ENCODE data around the gene CAMK1D.
A peak's percentile ranks its signal among the peaks of the same experiment; 100 is the strongest.

CAMK1D gene

DNA sequence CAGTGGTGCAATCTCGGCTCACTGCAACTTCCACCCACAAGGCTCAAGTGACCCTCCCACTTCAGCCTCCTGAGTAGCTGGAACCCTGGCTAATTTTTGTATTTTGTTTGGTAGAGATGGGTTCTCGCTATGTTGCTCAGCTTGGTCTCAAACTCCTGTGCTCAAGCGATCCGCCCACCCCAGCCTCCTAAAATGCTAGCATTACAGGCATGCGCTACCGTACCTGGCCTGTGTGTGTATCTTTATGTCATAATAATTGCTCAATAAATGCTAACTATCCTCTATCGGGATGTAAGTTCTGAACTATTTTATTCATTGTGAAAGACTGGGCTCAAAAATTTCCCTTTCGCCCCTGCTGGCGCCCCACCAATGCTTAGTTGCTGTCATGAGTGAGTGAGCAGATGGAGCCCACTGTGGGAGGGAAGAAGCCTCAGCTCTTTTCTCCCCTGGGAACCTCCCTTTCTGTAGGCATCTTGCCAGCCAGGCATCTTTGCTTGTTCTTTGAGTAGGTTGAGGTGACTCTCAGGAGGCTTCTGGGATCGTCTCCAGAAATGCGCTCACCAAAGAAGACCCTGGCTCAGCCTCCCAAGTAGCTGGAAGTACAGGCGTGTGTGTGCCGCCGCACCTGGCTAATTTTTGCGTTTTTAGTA lies 38.3 kb downstream of the CAMK1D start:
- peak overlapping the region in 10 of 11 experiments; percentile 23 to 89 (median 76); a peak in 18 of 22 replicates for H3K4me2 ChIP-seq

DNA sequence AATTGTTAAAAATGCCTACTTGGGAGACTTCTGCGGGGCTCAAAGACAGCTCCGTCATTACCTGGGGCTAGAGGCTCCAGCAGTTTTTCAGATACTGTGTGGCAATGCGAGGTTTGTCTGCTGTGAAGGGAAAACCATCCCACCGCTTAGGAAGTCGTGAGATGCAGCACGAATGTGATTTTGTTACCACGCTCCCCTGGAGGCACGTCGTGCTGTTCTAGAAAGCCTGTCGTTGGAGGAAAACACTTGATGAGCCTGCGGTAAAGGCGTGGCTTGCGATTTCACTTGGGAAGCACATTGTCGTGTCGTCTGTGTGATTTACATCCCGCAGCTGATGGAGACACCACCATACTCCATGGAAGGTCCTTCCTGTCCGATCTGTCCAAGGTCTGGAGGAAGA lies 39.3 kb downstream of the CAMK1D start:
- Histone ChIP-seq H3K9ac (0 out of 22 replicates have a peak overlapping the region, but pooled peaks of 2 of the 11 experiments have one; percentile 3 to 38), H3K4me1 (peaks cover 15 to 45% (median 38%) of the 10 kb centered on the region in 10 experiments), H3K4me2 (peak overlapping the region; percentile 69 to 89 (median 76)), H4K20me1 (peaks cover 10 to 39% (median 23%) of the 10 kb centered on the region in 11 experiments; a peak in 20 of 22 replicates), H3K27me3 (no peaks in the 10 kb centered on the region), H3K27ac (no peak overlapping the region), H3K9me3 (replicated peaks in 1 of 11) (peaks cover 12 to 23% (median 19%) of the 10 kb centered on the region in 11 experiments), H3K4me3 (no peak overlapping the region; a peak in 1 of 20 replicates), H3K36me3 (peaks cover 0 to 12% (median 0%) of the 10 kb centered on the region in 11 experiments; a peak in 2 of 22 replicates)
- no peak for TF ChIP-seq Cebpa-rat (IDR thresholded peaks at IDR 0.05)

More for the DNA sequence above, 38.3 kb downstream of the CAMK1D start:
- Histone ChIP-seq H4K20me1 (peaks cover 10 to 41% (median 23%) of the 10 kb centered on the region in 11 experiments; a peak in 20 of 22 replicates), H3K9me3 (replicated peaks in 1 of 11) (peaks cover 12 to 22% (median 19%) of the 10 kb centered on the region in 11 experiments), H3K4me1 (peaks cover 15 to 45% (median 38%) of the 10 kb centered on the region in 10 experiments), H3K4me3 (no peak overlapping the region), H3K27me3 (no peaks in the 10 kb centered on the region), H3K36me3 (peaks cover 0 to 9% (median 0%) of the 10 kb centered on the region in 11 experiments; a peak in 1 of 22 replicates), H3K9ac (no peak overlapping the region), H3K27ac (no peak overlapping the region)
- TF ChIP-seq Cebpa-rat (IDR thresholded peaks at IDR 0.05), result peak in 2 of 11 experiments; percentile 28 to 37; a peak in 1 of 22 replicates

DNA sequence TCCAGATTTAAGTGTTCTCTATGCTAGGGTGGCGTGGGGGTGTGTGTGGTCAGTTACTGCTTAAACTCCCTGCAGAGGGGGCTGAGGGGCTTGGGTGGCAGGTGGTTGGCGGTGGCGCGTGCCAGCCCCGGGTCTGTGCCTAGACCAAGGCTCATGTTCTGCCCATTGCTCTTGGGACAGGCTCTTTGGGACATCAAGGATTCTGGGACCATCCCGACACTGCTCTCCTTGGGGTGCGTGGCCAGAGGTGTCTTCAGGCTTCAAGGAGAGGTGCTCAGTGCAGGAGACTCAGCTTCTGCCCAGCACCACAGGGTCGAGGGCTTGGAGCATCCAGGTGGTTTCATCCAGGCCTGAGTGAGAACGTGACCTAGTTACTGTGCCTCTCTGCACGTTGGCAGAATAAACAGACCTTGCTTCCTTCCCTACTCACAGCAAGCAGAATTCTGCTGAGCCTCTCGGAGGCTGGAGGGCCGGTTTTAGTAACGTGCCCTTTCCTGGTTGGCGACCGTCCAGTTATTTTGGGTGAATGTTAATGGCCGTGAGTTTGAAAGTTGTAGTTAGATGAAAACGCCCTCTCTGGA lies 39.9 kb downstream of the CAMK1D start:
- Histone ChIP-seq H4K20me1 (peaks cover 10 to 39% (median 23%) of the 10 kb centered on the region in 11 experiments; a peak in 20 of 22 replicates), H3K4me3 (no peak overlapping the region; a peak in 2 of 20 replicates), H3K27ac (no peak overlapping the region), H3K36me3 (peaks cover 0 to 13% (median 0%) of the 10 kb centered on the region in 11 experiments; a peak in 2 of 22 replicates), H3K4me2 (peak overlapping the region; percentile 69 to 89 (median 76)), H3K9ac (peak overlapping the region in 3 of 11 experiments; percentile 3 to 38 (median 9); a peak in 4 of 22 replicates), H3K4me1 (peaks cover 15 to 45% (median 38%) of the 10 kb centered on the region in 10 experiments), H3K27me3 (no peaks in the 10 kb centered on the region), H3K9me3 (replicated peaks in 1 of 11) (peaks cover 11 to 26% (median 17%) of the 10 kb centered on the region in 11 experiments)
- no peak for TF ChIP-seq Cebpa-rat (IDR thresholded peaks at IDR 0.05)

DNA sequence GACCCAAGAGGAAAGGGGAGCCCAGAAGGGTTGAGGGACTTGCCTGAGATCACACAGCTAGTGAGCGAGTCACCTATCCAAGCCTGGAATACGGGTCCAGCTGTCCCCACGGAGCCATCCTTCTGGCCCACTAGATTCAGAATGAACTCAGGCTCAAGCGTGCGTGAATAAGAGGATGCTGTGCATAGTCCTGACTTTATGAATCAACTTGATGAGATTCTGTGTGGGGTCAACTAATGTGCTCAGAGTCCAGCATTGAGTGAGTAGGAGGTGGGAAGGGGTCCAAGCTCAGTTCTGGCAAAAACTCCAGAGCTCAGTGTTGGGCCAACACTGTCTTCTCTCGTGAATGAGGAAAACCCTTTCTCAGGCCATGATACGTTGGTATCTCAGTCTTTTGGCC lies 41.4 kb downstream of the CAMK1D start:
- Histone ChIP-seq H3K27me3 (no peaks in the 10 kb centered on the region), H3K4me3 (no peak overlapping the region), H3K9ac (no peak overlapping the region), H3K4me2 (peak overlapping the region in 8 of 11 experiments; percentile 37 to 89 (median 80); a peak in 11 of 22 replicates), H4K20me1 (peaks cover 10 to 39% (median 23%) of the 10 kb centered on the region in 11 experiments; a peak in 20 of 22 replicates), H3K27ac (no peak overlapping the region), H3K36me3 (peaks cover 0 to 5% (median 0%) of the 10 kb centered on the region in 11 experiments; a peak in 1 of 22 replicates), H3K4me1 (peaks cover 15 to 45% (median 38%) of the 10 kb centered on the region in 10 experiments), H3K9me3 (replicated peaks in 1 of 11) (peaks cover 0 to 12% (median 2%) of the 10 kb centered on the region in 11 experiments; a peak in 10 of 22 replicates)
- no peak for TF ChIP-seq Cebpa-rat (IDR thresholded peaks at IDR 0.05)

DNA sequence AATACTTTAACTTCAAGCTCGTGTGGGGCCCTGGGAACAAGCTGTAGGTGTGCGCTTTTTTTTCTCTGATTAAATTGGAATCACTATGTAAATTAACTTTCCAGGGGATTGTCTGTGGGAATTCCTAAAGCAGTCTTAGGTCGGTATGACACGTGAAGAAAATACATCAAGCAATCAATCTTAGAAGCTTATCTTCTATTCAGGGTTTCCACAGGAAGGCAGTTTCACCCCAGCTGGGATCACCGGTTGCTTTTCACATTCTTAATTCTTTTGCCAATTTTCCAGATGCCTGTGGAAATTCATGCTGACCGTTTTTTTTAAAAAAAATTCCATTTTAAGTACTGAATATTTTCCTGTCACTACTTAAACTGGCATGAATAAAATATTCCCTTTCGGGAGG lies 41.9 kb downstream of the CAMK1D start:
- H3K27ac ChIP-seq, result no peak overlapping the region
- H3K4me2 ChIP-seq, result peak overlapping the region in 6 of 11 experiments; percentile 37 to 89 (median 82); a peak in 9 of 22 replicates
- H3K4me3 ChIP-seq, result no peak overlapping the region
- peaks cover 0 to 10% (median 0%) of the 10 kb centered on the region in 11 experiments; a peak in 3 of 22 replicates for H3K9me3 ChIP-seq (replicated peaks in 1 of 11)
- peaks cover 10 to 41% (median 23%) of the 10 kb centered on the region in 11 experiments; a peak in 20 of 22 replicates for H4K20me1 ChIP-seq
- H3K9ac ChIP-seq, result no peak overlapping the region
- no peaks in the 10 kb centered on the region for H3K27me3 ChIP-seq
- TF ChIP-seq Cebpa-rat (IDR thresholded peaks at IDR 0.05), result no peak
- peaks cover 15 to 45% (median 38%) of the 10 kb centered on the region in 10 experiments for H3K4me1 ChIP-seq
- H3K36me3 ChIP-seq, result peaks cover 0 to 5% (median 0%) of the 10 kb centered on the region in 11 experiments; a peak in 1 of 22 replicates

DNA sequence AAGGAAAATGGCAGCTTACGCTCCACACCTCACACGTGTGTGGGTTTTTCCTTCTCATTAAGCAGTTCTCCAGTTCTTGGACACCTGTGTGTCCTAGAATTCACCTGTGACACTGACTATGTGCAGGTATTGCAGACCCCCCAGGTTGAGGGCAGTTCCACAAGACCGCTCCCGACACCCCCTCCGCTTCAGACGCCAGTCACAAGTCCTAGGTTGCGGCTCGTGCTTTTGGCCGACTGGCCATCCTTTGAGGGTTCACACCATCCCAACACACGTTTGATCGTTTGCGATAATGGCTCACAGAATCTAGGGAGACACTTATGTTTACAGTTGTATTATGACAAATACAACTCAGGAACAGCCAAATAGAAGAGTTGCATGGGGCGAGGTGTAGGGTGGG lies 44.5 kb downstream of the CAMK1D start:
- no peak overlapping the region for H3K4me2 ChIP-seq
- peaks cover 0 to 5% (median 0%) of the 10 kb centered on the region in 11 experiments; a peak in 1 of 22 replicates for H3K36me3 ChIP-seq
- peaks cover 7 to 37% (median 17%) of the 10 kb centered on the region in 11 experiments; a peak in 18 of 22 replicates for H4K20me1 ChIP-seq
- TF ChIP-seq Cebpa-rat (IDR thresholded peaks at IDR 0.05), result no peak
- no peak overlapping the region for H3K9ac ChIP-seq
- no peak overlapping the region for H3K4me3 ChIP-seq
- no peak overlapping the region for H3K27ac ChIP-seq
- H3K27me3 ChIP-seq, result no peaks in the 10 kb centered on the region
- peaks cover 0 to 10% (median 0%) of the 10 kb centered on the region in 11 experiments; a peak in 3 of 22 replicates for H3K9me3 ChIP-seq (replicated peaks in 1 of 11)
- H3K4me1 ChIP-seq, result peaks cover 9 to 30% (median 23%) of the 10 kb centered on the region in 10 experiments

DNA sequence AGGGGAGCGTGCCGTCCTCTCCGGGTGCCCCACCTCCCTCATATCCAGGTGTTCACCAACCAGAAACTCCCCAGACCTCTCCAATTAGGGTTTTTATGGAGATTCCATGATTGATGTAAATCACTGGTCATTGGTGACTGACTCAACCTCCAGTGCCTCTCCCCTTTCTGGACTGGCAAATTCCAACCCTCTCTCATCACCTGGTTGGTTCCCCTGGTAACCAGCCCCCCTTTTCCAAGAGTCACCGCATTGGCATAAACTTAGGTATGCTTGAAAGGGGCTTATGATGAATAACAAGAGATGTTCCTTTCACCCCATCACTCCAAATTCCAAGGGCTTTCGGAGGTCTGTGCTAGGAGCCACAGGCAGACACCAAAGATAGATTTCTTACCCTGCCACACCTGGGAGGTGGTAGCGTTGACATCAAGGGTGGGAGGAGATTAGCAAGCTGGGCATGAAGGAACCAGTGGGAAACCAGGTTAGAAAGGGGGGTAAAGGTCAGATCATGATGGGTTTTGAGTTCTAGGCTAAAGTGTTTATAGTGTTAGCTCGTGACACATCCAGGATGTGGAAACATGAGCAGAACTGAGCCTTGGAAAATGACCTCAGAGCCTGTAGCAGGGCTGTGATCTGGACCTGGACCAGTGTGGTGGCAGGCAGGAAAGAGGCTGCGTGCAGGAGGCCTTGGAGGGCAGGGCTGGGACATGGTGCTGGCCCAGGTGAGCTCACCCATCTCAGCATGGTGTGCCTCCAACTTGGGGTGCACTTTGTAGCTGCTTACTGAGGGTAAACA lies 45.1 kb downstream of the CAMK1D start:
- Histone ChIP-seq H3K27me3 (no peaks in the 10 kb centered on the region), H3K4me3 (no peak overlapping the region), H3K4me1 (peaks cover 3 to 24% (median 17%) of the 10 kb centered on the region in 10 experiments), H3K4me2 (no peak overlapping the region), H3K9me3 (replicated peaks in 1 of 11) (peaks cover 0 to 10% (median 0%) of the 10 kb centered on the region in 11 experiments; a peak in 3 of 22 replicates), H3K27ac (no peak overlapping the region), H4K20me1 (peaks cover under 1 to 34% (median 14%) of the 10 kb centered on the region in 11 experiments; a peak in 12 of 22 replicates), H3K36me3 (peaks cover 0 to 5% (median 0%) of the 10 kb centered on the region in 11 experiments; a peak in 1 of 22 replicates), H3K9ac (no peak overlapping the region)
- no peak for TF ChIP-seq Cebpa-rat (IDR thresholded peaks at IDR 0.05)

DNA sequence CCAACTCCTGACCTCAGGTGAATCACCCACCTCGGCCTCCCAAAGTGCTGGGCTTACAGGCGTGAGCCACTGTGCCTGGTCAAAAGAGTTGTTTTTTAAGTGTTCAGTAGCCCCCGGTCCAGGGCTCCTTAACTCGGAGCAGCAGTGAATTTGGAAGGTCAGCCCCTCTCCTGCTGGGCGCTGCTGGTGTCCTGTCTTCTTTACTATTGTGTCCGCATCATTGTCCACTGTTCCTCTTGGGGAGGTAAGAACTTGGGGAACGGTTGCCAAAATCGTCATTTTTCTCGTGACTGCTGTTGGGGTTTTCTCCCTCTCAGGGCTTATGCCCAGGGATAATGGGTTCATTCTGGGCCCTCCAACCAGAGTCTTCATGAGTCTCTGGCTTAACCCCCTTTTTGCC lies 46.7 kb downstream of the CAMK1D start:
- TF ChIP-seq Cebpa-rat (IDR thresholded peaks at IDR 0.05), result no peak
- H3K4me1 ChIP-seq, result peaks cover 0 to 7% (median under 1%) of the 10 kb centered on the region in 10 experiments; a peak in 8 of 20 replicates
- peaks cover 0 to 10% (median 0%) of the 10 kb centered on the region in 11 experiments; a peak in 3 of 22 replicates for H3K9me3 ChIP-seq (replicated peaks in 1 of 11)
- no peak overlapping the region for H3K27ac ChIP-seq
- H3K4me2 ChIP-seq, result no peak overlapping the region
- no peaks in the 10 kb centered on the region for H3K27me3 ChIP-seq
- no peak overlapping the region for H3K9ac ChIP-seq
- H4K20me1 ChIP-seq, result peaks cover 0 to 25% (median 4%) of the 10 kb centered on the region in 11 experiments; a peak in 6 of 22 replicates
- no peak overlapping the region for H3K4me3 ChIP-seq
- peaks cover 0 to 5% (median 0%) of the 10 kb centered on the region in 11 experiments; a peak in 1 of 22 replicates for H3K36me3 ChIP-seq
